ENCODE measurements around the gene DACH1. TPM values are rescaled to one million over a fixed set of nuclear protein-coding genes. Genes with fewer than 3 reads are reported as not detected.

The DACH1 gene
- total RNA-seq, 1 donor from 2014 or later: 39.5 TPM

- no peak for DNase-seq (ENCODE audit: extremely low spot score, unreplicated experiment)
- Mint-ChIP-seq H3K27ac (no peak overlapping the region), H3K4me1 (ENCODE audit: unreplicated experiment) (peaks cover 7% of the 10 kb centered on the region), H3K36me3 (peaks cover 16% of the 10 kb centered on the region), H3K27me3 (no peaks in the 10 kb centered on the region), H3K9me3 (peaks cover 5% of the 10 kb centered on the region), H3K4me3 (no peak overlapping the region)
- no peak for TF ChIP-seq CTCF (conservative IDR thresholded peaks at IDR 0.05)
These were observed 136.7 kb downstream of the DACH1 start for GRCh38 chr13:71730267-71730666.

GRCh38 chr13:71729441-71729840 lies 137.6 kb downstream of the DACH1 start:
- Mint-ChIP-seq H3K27me3 (no peaks in the 10 kb centered on the region), H3K4me3 (no peak overlapping the region), H3K4me1 (ENCODE audit: unreplicated experiment) (peaks cover 7% of the 10 kb centered on the region), H3K36me3 (peaks cover 16% of the 10 kb centered on the region), H3K9me3 (peaks cover 5% of the 10 kb centered on the region), H3K27ac (no peak overlapping the region)
- no peak for DNase-seq (ENCODE audit: extremely low spot score, unreplicated experiment)
- no peak for TF ChIP-seq CTCF (conservative IDR thresholded peaks at IDR 0.05)

- no peak for DNase-seq (ENCODE audit: extremely low spot score, unreplicated experiment)
- H3K27ac Mint-ChIP-seq: no peak overlapping the region
- H3K9me3 Mint-ChIP-seq: peaks cover 5% of the 10 kb centered on the region
- H3K4me3 Mint-ChIP-seq: no peak overlapping the region
- no peak for TF ChIP-seq CTCF (conservative IDR thresholded peaks at IDR 0.05)
- no peaks in the 10 kb centered on the region for H3K27me3 Mint-ChIP-seq
- peaks cover 9% of the 10 kb centered on the region for H3K4me1 Mint-ChIP-seq (ENCODE audit: unreplicated experiment)
- H3K36me3 Mint-ChIP-seq: peaks cover 14% of the 10 kb centered on the region
These were observed 139.3 kb downstream of the DACH1 start for GRCh38 chr13:71727662-71728061.

GRCh38 chr13:71727042-71727441 lies 140.0 kb downstream of the DACH1 start:
- H3K9me3 Mint-ChIP-seq: peaks cover 5% of the 10 kb centered on the region
- no peak for TF ChIP-seq CTCF (conservative IDR thresholded peaks at IDR 0.05)
- H3K36me3 Mint-ChIP-seq: peaks cover 15% of the 10 kb centered on the region
- no peak overlapping the region for H3K27ac Mint-ChIP-seq
- no peak overlapping the region for H3K4me3 Mint-ChIP-seq
- H3K4me1 Mint-ChIP-seq (ENCODE audit: unreplicated experiment): peaks cover 15% of the 10 kb centered on the region
- no peaks in the 10 kb centered on the region for H3K27me3 Mint-ChIP-seq
- DNase-seq (ENCODE audit: extremely low spot score, unreplicated experiment): no peak

GRCh38 chr13:71722206-71722605 lies 144.8 kb downstream of the DACH1 start:
- no peak for DNase-seq (ENCODE audit: extremely low spot score, unreplicated experiment)
- H3K4me3 Mint-ChIP-seq: no peak overlapping the region
- peaks cover 26% of the 10 kb centered on the region for H3K4me1 Mint-ChIP-seq (ENCODE audit: unreplicated experiment)
- no peak for TF ChIP-seq CTCF (conservative IDR thresholded peaks at IDR 0.05)
- no peaks in the 10 kb centered on the region for H3K9me3 Mint-ChIP-seq
- H3K27me3 Mint-ChIP-seq: no peaks in the 10 kb centered on the region
- H3K27ac Mint-ChIP-seq: peak overlapping the region; percentile 36
- H3K36me3 Mint-ChIP-seq: peaks cover 7% of the 10 kb centered on the region

- peaks cover 5% of the 10 kb centered on the region for H3K36me3 Mint-ChIP-seq
- DNase-seq (ENCODE audit: extremely low spot score, unreplicated experiment): no peak
- no peak for TF ChIP-seq CTCF (conservative IDR thresholded peaks at IDR 0.05)
- peaks cover 22% of the 10 kb centered on the region for H3K4me1 Mint-ChIP-seq (ENCODE audit: unreplicated experiment)
- H3K4me3 Mint-ChIP-seq: no peak overlapping the region
- H3K27me3 Mint-ChIP-seq: no peaks in the 10 kb centered on the region
- no peak overlapping the region for H3K27ac Mint-ChIP-seq
- H3K9me3 Mint-ChIP-seq: no peaks in the 10 kb centered on the region
These were observed 145.9 kb downstream of the DACH1 start for GRCh38 chr13:71721104-71721503.

Data from type B pancreatic cell (in vitro differentiated cells).